Panc1 (cell line): ENCODE measurements around the gene NETO1. TPM values are rescaled to one million over a fixed set of nuclear protein-coding genes. Genes with fewer than 3 reads are reported as not detected.

Source experiments
- ATAC-seq: fragments of 200-7000 bp; cut with Tn5 transposase; 2 replicates; pipeline ENCODE4 v1.9.1; 2020; ENCODE audit warnings: mild to moderate bottlenecking, moderate library complexity
- BruUV-seq: library from RNA; stranded (reverse); fragments of 400-500 nt; replicated peaks from 2 replicates; lab custom pipeline; 2021; lab: Mats Ljungman, UMichigan
- CTCF ChIA-PET: fragments of 300-600 bp; sonication (Branson Sonifier 250); formaldehyde crosslinking; loops from one replicate; lab custom pipeline; 2022; ENCODE audit warnings: antibody characterized with exemption; lab: Charles Lee
- POLR2A ChIA-PET: fragments of 300-600 bp; sonication (Branson Sonifier 250); formaldehyde crosslinking; loops from one replicate; lab custom pipeline; 2022; ENCODE audit warnings: antibody characterized with exemption; lab: Charles Lee
- DNase-seq: peaks from one replicate; pipeline ENCODE4 v3.0.0-alpha.2; 2010; ENCODE audit warnings: low read depth, low spot score
- H3K27ac ChIP-seq: 2 replicates; pipeline ENCODE4 v1.5.1; 2011; ENCODE audit warnings: mild to moderate bottlenecking, low read length, inconsistent platforms
- H3K27me3 ChIP-seq: fragments of 200-500 bp; sonication (Bioruptor generic); 2 replicates; pipeline ENCODE4 v1.6.0; 2014; ENCODE audit warnings: low read length, inconsistent platforms; ENCODE audit not compliant: control insufficient read depth, insufficient read depth
- H3K36me3 ChIP-seq: fragments of 200-500 bp; sonication (Bioruptor generic); 2 replicates; pipeline ENCODE4 v1.5.1; 2014; ENCODE audit warnings: inconsistent platforms, mild to moderate bottlenecking, low read length, moderate library complexity; ENCODE audit not compliant: control insufficient read depth, insufficient read depth
- H3K4me1 ChIP-seq: 2 replicates; pipeline ENCODE4 v1.5.1; 2011; ENCODE audit warnings: inconsistent platforms, mild to moderate bottlenecking, low read length, moderate library complexity; ENCODE audit not compliant: control insufficient read depth, insufficient read depth
- H3K4me3 ChIP-seq, 2 experiments: 2 replicates each; pipeline ENCODE4 v1.5.1; 2011 to 2012; ENCODE audit warnings: low read depth in 2 of 2, low read length in 2 of 2, mild to moderate bottlenecking in 2 of 2, inconsistent platforms in 1 of 2, moderate library complexity in 1 of 2
- H3K9me3 ChIP-seq: fragments of 200-500 bp; sonication (Bioruptor generic); 2 replicates; pipeline ENCODE4 v1.5.1; 2014; ENCODE audit warnings: low read depth, mild to moderate bottlenecking, inconsistent platforms, low read length, moderate library complexity; ENCODE audit not compliant: control insufficient read depth, insufficient read depth
- CTCF ChIP-seq: fragments of 450-650 bp; IDR thresholded peaks from 2 replicates; pipeline ENCODE4 v1.5.1; 2017; ENCODE audit warnings: mild to moderate bottlenecking
- POLR2AphosphoS5 ChIP-seq: IDR thresholded peaks from 2 replicates; pipeline ENCODE4 v1.6.1; 2012; ENCODE audit warnings: mild to moderate bottlenecking, low read depth, low read length, moderate library complexity
- REST ChIP-seq, 2 experiments: IDR thresholded peaks; 2 replicates each; pipeline ENCODE4 v1.6.1; 2011 to 2012; ENCODE audit warnings: low read depth in 2 of 2, control low read depth in 1 of 2, low read length in 1 of 2, mild to moderate bottlenecking in 1 of 2, moderate library complexity in 1 of 2; ENCODE audit not compliant: insufficient read depth in 1 of 2
- SIN3A ChIP-seq: IDR thresholded peaks from 2 replicates; pipeline ENCODE4 v1.6.1; 2012; ENCODE audit warnings: low read depth, mild to moderate bottlenecking, low read length, moderate library complexity, borderline replicate concordance; ENCODE audit not compliant: insufficient read depth
- TCF7L2 ChIP-seq: IDR thresholded peaks from 2 replicates; pipeline ENCODE4 v1.6.1; 2011; ENCODE audit warnings: mild to moderate bottlenecking, low read depth, low read length, inconsistent platforms
- in situ Hi-C: cut with HindIII; loops from 2 replicates; pipeline ENCODE4 v1.10.0; 2016; ENCODE audit warnings: low sequenced_read_pairs, low pct_unique_long_range_greater_than_20kb
- intact Hi-C: fragments of 100-400 bp; cut with micrococcal nuclease; formaldehyde crosslinking; loops from one replicate; pipeline ENCODE4 v1.10.0; 2022; ENCODE audit not compliant: unreplicated experiment
- total RNA-seq: library from RNA; stranded (reverse); gene quantifications from one replicate; pipeline ENCODE4 v1.2.1, GENCODE V29; 2021; ENCODE audit not compliant: unreplicated experiment

NETO1 gene
- total RNA-seq, 1 experiment from 2014 or later: not detected

- H3K9me3 ChIP-seq: no peaks in the 10 kb centered on the region
- intact Hi-C loops (no loop called here), in situ Hi-C loops (no loop called here)
- no peak for TF ChIP-seq REST (IDR thresholded peaks at IDR 0.05; ENCODE audit: insufficient read depth in 1 of 2, low read depth in 2 of 2, low read length in 1 of 2)
- no peak for TF ChIP-seq POLR2AphosphoS5
- no peak for TF ChIP-seq TCF7L2
- no peak for TF ChIP-seq CTCF
- TF ChIP-seq SIN3A: no peak
- no peak overlapping the region for H3K4me3 ChIP-seq
- H3K27me3 ChIP-seq: no peaks in the 10 kb centered on the region
- POLR2A ChIA-PET: no interaction called here
- no peaks in the 10 kb centered on the region for H3K36me3 ChIP-seq
- no peak for DNase-seq
- CTCF ChIA-PET: no interaction called here
- ATAC-seq: no peak
- no peak overlapping the region for H3K27ac ChIP-seq
- BruUV-seq: no TSS peak
- H3K4me1 ChIP-seq: no peaks in the 10 kb centered on the region
These were observed 3.3 kb upstream of the NETO1 start for GRCh38 chr18:72871091-72871490.

- CTCF ChIA-PET: no interaction called here
- no peak for TF ChIP-seq POLR2AphosphoS5
- no peak for TF ChIP-seq TCF7L2
- Histone ChIP-seq H3K9me3 (no peaks in the 10 kb centered on the region), H3K36me3 (no peaks in the 10 kb centered on the region), H3K4me1 (no peaks in the 10 kb centered on the region), H3K27ac (no peak overlapping the region), H3K27me3 (no peaks in the 10 kb centered on the region), H3K4me3 (no peak overlapping the region)
- no TSS peak for BruUV-seq
- ATAC-seq (no peak), DNase-seq (no peak)
- in situ Hi-C loops (no loop called here), intact Hi-C loops (no loop called here)
- POLR2A ChIA-PET: no interaction called here
These were observed 1.7 kb upstream of the NETO1 start for GRCh38 chr18:72869226-72870185.
